Skeletal muscle tissue (tissue), 5 donors: ENCODE measurements around the gene RGL3. TPM values are rescaled to one million over a fixed set of nuclear protein-coding genes. Genes with fewer than 3 reads are reported as not detected.

Experiments
- H3K27ac ChIP-seq: one replicate; pipeline ENCODE4 v1.7.0; 2013; ENCODE audit warnings: mild to moderate bottlenecking, low read depth, low read length, inconsistent platforms
- H3K27me3 ChIP-seq, 3 donors: one replicate each; pipeline ENCODE4 v1.7.0; 2013; ENCODE audit warnings: low read length in 3 of 3; ENCODE audit not compliant: control insufficient read depth in 3 of 3, insufficient read depth in 3 of 3
- H3K36me3 ChIP-seq, 3 donors: one replicate each; pipeline ENCODE4 v1.7.0; 2013; ENCODE audit warnings: low read length in 3 of 3; ENCODE audit not compliant: control insufficient read depth in 3 of 3, insufficient read depth in 3 of 3
- H3K4me1 ChIP-seq, 3 donors: one replicate each; pipeline ENCODE4 v1.7.0; 2013; ENCODE audit warnings: low read length in 3 of 3, mild to moderate bottlenecking in 3 of 3; ENCODE audit not compliant: control insufficient read depth in 3 of 3, insufficient read depth in 3 of 3
- H3K4me3 ChIP-seq, 3 donors: one replicate each; pipeline ENCODE4 v1.7.0; 2013; ENCODE audit warnings: low read length in 3 of 3
- H3K9ac ChIP-seq, 3 donors: one replicate each; pipeline ENCODE4 v1.7.0; 2013; ENCODE audit warnings: low read length in 3 of 3, mild to moderate bottlenecking in 3 of 3, moderate library complexity in 2 of 3, low read depth in 1 of 3
- H3K9me3 ChIP-seq, 3 donors: one replicate each; pipeline ENCODE4 v1.7.0; 2013; ENCODE audit warnings: low read length in 3 of 3; ENCODE audit not compliant: control insufficient read depth in 3 of 3
- small RNA-seq: library from RNA; depleted of rRNA; stranded (forward); fragments of <200 nt; gene quantifications from one replicate; pipeline ENCODE3, GENCODE V24; 2014
- total RNA-seq: library from RNA; depleted of rRNA; stranded (reverse); fragments of >200 nt; gene quantifications from one replicate; pipeline ENCODE4 v1.2.3, GENCODE V29; 2014
- donor health status: Osteomylitis.

The RGL3 gene
- total RNA-seq, 1 donor from 2014 or later: not detected

- no peaks in the 10 kb centered on the region for H3K36me3 ChIP-seq
- no peak overlapping the region for H3K27ac ChIP-seq
- H3K27me3 ChIP-seq: no peaks in the 10 kb centered on the region
- no peak overlapping the region for H3K9ac ChIP-seq
- H3K4me3 ChIP-seq: no peak overlapping the region
- H3K4me1 ChIP-seq: peaks cover 19 to 23% (median 19%) of the 10 kb centered on the region in 3 donors
- H3K9me3 ChIP-seq: peaks cover 0 to 2% (median 1%) of the 10 kb centered on the region in 3 donors
Observed at GRCh38 chr19:11349171-11349570, 69.9 kb downstream of the RGL3 start.

- no peak overlapping the region for H3K4me3 ChIP-seq
- H3K27ac ChIP-seq: no peak overlapping the region
- H3K4me1 ChIP-seq: peaks cover 19 to 23% (median 21%) of the 10 kb centered on the region in 3 donors
Observed at GRCh38 chr19:11347546-11348039, 71.5 kb downstream of the RGL3 start.

GRCh38 chr19:11346104-11346940 lies 72.8 kb downstream of the RGL3 start, which contains the start of the genes CCDC159 and TMEM205:
Gene CCDC159, plus strand, starts transcription at chr19:11346519. Its CDS starts 88 bp downstream, at chr19:11346607.
Gene TMEM205, minus strand, starts transcription at chr19:11346268. Its CDS starts 649 bp downstream, at chr19:11345619.
- H3K36me3 ChIP-seq: peaks cover 6 to 13% (median 9%) of the 10 kb centered on the region in 3 donors
- peaks cover 19 to 23% (median 21%) of the 10 kb centered on the region in 3 donors for H3K4me1 ChIP-seq
- peak within 1 kb of the TSS; percentile 85 for H3K27ac ChIP-seq
- H3K4me3 ChIP-seq: peak within 1 kb of the TSS; percentile 93 to 96 (median 95)
- H3K9ac ChIP-seq: peak within 1 kb of the TSS; percentile 80 to 94 (median 94)
- no peaks in the 10 kb centered on the region for H3K27me3 ChIP-seq
- peaks cover 0 to 2% (median 1%) of the 10 kb centered on the region in 3 donors for H3K9me3 ChIP-seq

More at GRCh38 chr19:11347546-11348039, 71.5 kb downstream of the RGL3 start:
- H3K27me3 ChIP-seq: no peaks in the 10 kb centered on the region
- H3K36me3 ChIP-seq: peaks cover 0 to 5% (median 3%) of the 10 kb centered on the region in 3 donors
- no peak overlapping the region for H3K9ac ChIP-seq
- peaks cover 0 to 2% (median 1%) of the 10 kb centered on the region in 3 donors for H3K9me3 ChIP-seq

GRCh38 chr19:11345122-11345803 lies 73.9 kb downstream of the RGL3 start:
- H3K27me3 ChIP-seq: no peaks in the 10 kb centered on the region
- H3K9me3 ChIP-seq: peaks cover 0 to 2% (median 1%) of the 10 kb centered on the region in 3 donors
- H3K9ac ChIP-seq: peak overlapping the region; percentile 80 to 94 (median 94)
- peaks cover 8 to 15% (median 11%) of the 10 kb centered on the region in 3 donors for H3K36me3 ChIP-seq
- peaks cover 19 to 23% (median 21%) of the 10 kb centered on the region in 3 donors for H3K4me1 ChIP-seq
- peak overlapping the region; percentile 85 for H3K27ac ChIP-seq
- H3K4me3 ChIP-seq: peak overlapping the region; percentile 93 to 96 (median 95)

Small RNA genes within 50 kb of the gene (small RNA-seq; reads per million reads assigned to genes)
- gene RF00019: not detected

Other genes starting within 250 kb of the RGL3 start
- gene KANK2, start 221.8 kb downstream of the RGL3 start, total RNA-seq: 53.2 TPM
- gene ANGPTL8, start 179.7 kb downstream of the RGL3 start, total RNA-seq: 3.1 TPM
- gene DOCK6, start 156.8 kb downstream of the RGL3 start, total RNA-seq: 16.2 TPM
- not detected for gene TSPAN16, start 123.2 kb downstream of the RGL3 start, total RNA-seq
- 9.9 TPM for gene RAB3D, start 79.7 kb downstream of the RGL3 start, total RNA-seq
- 52.7 TPM for gene TMEM205, start 73.0 kb downstream of the RGL3 start, total RNA-seq
- 7.8 TPM for gene CCDC159, start 72.8 kb downstream of the RGL3 start, total RNA-seq
- 4.7 TPM for gene PLPPR2, start 63.9 kb downstream of the RGL3 start, total RNA-seq
- 0.52 TPM for gene SWSAP1, start 44.6 kb downstream of the RGL3 start, total RNA-seq
- gene EPOR, start 35.0 kb downstream of the RGL3 start, total RNA-seq: 2.1 TPM
- not detected for gene ODAD3, start 15.8 kb upstream of the RGL3 start, total RNA-seq
- gene PRKCSH, start 16.3 kb upstream of the RGL3 start, total RNA-seq: 67.8 TPM
- gene ELAVL3, start 61.7 kb upstream of the RGL3 start, total RNA-seq: not detected
- gene ZNF653, start 86.5 kb upstream of the RGL3 start, total RNA-seq: 5.7 TPM
- gene ECSIT, start 109.8 kb upstream of the RGL3 start, total RNA-seq: 43.8 TPM
- gene CNN1, start 119.5 kb upstream of the RGL3 start, total RNA-seq: 28.7 TPM
- gene ELOF1, start 139.9 kb upstream of the RGL3 start, total RNA-seq: 16.2 TPM
- gene ACP5, start 158.3 kb upstream of the RGL3 start, total RNA-seq: 3.7 TPM
- gene ZNF627, start 178.2 kb upstream of the RGL3 start, total RNA-seq: 30.8 TPM